ENCODE data around the gene TRIM50. TPM values are rescaled to one million over a fixed set of nuclear protein-coding genes. Genes with fewer than 3 reads are reported as not detected.
A peak's percentile ranks its signal among the peaks of the same experiment; 100 is the strongest.
"Not testable (repeated sequence)": the region's sequence is repeated elsewhere in the genome, so short reads cannot be mapped to it uniquely, and the experiment has no call there.

The TRIM50 gene
- total RNA-seq (2022), result not detected in 2 replicates
- percentile 7 among the genes with signal in this experiment for Bru-seq, nascent RNA
- percentile 3 among the genes with signal in this experiment for BruChase-seq, experiment 1, labeled RNA remaining after a 6-hour chase
- not detected for BruChase-seq, experiment 2, labeled RNA remaining after a 2-hour chase
- long read RNA-seq, result 0 reads

DNA sequence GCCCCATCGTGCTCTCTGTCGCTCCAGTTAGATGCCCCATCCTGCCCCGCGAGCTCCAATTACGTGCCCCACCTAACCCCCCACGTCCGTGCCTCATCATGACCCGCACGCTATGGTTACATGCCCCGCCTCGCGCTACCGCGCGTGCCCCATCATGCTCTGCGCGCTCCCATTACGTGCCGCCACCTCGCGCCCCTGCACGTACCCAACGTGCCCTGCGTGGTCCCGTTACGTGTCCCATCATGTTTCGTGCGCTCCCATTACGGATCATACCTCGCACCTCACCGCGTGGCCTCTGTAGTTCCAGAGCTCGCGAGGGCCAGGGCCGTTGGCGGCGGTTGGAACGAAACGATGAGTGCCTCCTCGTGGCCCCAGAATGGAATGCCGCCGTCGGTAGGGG is at the start of gene TRIM50, which contains the start of gene FKBP6:
TRIM50 (minus strand) TSS at position 161 of the 400 bp plus-strand sequence. CDS start 3,295 bp downstream, outside the sequence.
FKBP6 (plus strand) TSS at position 240 of the 400 bp plus-strand sequence. CDS start 268 bp downstream, outside the sequence.
- peaks cover 25% of the 10 kb centered on the region for H3K27me3 Mint-ChIP-seq (ENCODE audit: insufficient read depth, unreplicated experiment)
- BruUV-seq (replicated peaks); DNase-seq (ENCODE audit: unreplicated experiment); H3K4me3 Mint-ChIP-seq (ENCODE audit: unreplicated experiment); POLR2A ChIA-PET; H3K4me1 Mint-ChIP-seq (ENCODE audit: insufficient read depth, unreplicated experiment); CTCF ChIA-PET; intact Hi-C loops (cut with micrococcal nuclease); H3K36me3 Mint-ChIP-seq (ENCODE audit: insufficient read depth, unreplicated experiment); H3K9me3 Mint-ChIP-seq (ENCODE audit: unreplicated experiment): not testable (repeated sequence)
- peak within 1 kb of the TSS; percentile 79 for H3K27ac Mint-ChIP-seq (ENCODE audit: low read depth, unreplicated experiment)

DNA sequence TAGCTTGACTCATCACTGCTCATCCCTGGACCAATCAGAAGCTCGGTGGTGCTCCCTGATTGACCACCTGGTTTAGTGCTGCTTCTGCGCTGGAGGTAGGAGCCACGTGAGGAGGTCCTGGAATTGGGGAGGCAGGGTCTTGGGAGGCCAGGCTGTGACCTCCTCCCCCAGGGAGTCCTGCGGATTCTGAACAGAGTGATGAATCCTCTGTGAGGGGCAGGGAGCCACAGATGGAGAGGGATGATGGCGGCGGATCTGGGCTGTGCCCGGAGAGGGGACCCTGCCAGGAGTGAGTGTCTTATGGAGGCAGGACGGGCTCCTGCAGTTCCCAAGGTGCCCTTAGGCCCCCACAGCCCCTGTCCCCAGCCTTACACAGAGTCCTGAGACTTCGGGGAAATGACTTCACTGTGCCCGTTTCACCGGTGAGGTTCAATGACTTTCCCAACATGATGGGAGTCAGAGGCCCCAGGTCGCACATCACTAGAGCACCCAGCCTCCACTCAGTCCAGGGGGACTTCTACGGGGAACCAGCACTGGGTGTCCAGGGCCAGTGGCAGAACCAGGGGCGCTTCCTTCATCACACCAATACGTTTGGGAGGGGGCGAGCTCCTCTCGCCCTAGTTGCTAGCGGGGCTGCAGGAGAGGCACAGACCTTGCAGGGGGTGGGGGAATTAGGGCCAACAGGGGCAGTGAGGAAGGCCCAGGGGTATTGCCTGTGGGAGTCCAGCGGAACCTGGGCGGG is 49.0 kb upstream of the TRIM50 start:
- no TSS peak for BruUV-seq (replicated peaks)
- ChIA-PET CTCF (no interaction called here), POLR2A (no interaction called here)
- Mint-ChIP-seq H3K4me1 (ENCODE audit: insufficient read depth, unreplicated experiment) (no peaks in the 10 kb centered on the region), H3K36me3 (ENCODE audit: insufficient read depth, unreplicated experiment) (no peaks in the 10 kb centered on the region), H3K27ac (ENCODE audit: low read depth, unreplicated experiment) (no peak overlapping the region), H3K4me3 (ENCODE audit: unreplicated experiment) (no peak overlapping the region), H3K9me3 (ENCODE audit: unreplicated experiment) (no peaks in the 10 kb centered on the region), H3K27me3 (ENCODE audit: insufficient read depth, unreplicated experiment) (peaks cover 12% of the 10 kb centered on the region)
- no peak for DNase-seq (ENCODE audit: unreplicated experiment)
- intact Hi-C loops (cut with micrococcal nuclease), result no loop called here
- TF ChIP-seq, protein P1, sequence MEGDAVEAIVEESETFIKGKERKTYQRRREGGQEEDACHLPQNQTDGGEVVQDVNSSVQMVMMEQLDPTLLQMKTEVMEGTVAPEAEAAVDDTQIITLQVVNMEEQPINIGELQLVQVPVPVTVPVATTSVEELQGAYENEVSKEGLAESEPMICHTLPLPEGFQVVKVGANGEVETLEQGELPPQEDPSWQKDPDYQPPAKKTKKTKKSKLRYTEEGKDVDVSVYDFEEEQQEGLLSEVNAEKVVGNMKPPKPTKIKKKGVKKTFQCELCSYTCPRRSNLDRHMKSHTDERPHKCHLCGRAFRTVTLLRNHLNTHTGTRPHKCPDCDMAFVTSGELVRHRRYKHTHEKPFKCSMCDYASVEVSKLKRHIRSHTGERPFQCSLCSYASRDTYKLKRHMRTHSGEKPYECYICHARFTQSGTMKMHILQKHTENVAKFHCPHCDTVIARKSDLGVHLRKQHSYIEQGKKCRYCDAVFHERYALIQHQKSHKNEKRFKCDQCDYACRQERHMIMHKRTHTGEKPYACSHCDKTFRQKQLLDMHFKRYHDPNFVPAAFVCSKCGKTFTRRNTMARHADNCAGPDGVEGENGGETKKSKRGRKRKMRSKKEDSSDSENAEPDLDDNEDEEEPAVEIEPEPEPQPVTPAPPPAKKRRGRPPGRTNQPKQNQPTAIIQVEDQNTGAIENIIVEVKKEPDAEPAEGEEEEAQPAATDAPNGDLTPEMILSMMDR (IDR thresholded peaks at IDR 0.05; ENCODE audit: unreplicated experiment), result no peak

DNA sequence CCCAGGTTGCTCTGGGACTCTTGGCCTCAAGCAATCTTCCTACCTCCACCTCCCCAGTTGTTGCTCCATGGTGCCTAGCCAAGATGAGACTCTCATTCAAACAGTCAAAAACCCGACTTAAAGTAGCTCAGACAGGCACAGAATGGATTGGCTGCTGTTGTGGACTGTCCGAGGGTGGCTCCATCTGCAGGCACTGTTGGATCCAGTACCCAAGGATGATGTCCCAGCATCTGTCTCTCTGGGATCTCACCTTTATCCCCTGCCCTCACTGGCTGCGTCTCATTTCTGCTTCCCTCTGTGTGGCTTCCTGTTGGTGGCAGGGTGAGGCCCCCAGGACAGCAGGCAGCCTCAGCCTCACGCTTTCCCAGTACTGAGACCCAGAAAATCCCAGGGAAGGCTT is 48.4 kb upstream of the TRIM50 start:
- H3K36me3 Mint-ChIP-seq (ENCODE audit: insufficient read depth, unreplicated experiment); H3K4me1 Mint-ChIP-seq (ENCODE audit: insufficient read depth, unreplicated experiment); H3K27ac Mint-ChIP-seq (ENCODE audit: low read depth, unreplicated experiment); H3K9me3 Mint-ChIP-seq (ENCODE audit: unreplicated experiment); DNase-seq (ENCODE audit: unreplicated experiment); H3K4me3 Mint-ChIP-seq (ENCODE audit: unreplicated experiment); BruUV-seq (replicated peaks); POLR2A ChIA-PET; intact Hi-C loops (cut with micrococcal nuclease); H3K27me3 Mint-ChIP-seq (ENCODE audit: insufficient read depth, unreplicated experiment): not testable (repeated sequence)
- CTCF ChIA-PET, result interaction anchor here (0.5 kb wide), 1 partner anchor 160 kb away, joined by 7 read pairs; no protein-coding TSS in a partner anchor

DNA sequence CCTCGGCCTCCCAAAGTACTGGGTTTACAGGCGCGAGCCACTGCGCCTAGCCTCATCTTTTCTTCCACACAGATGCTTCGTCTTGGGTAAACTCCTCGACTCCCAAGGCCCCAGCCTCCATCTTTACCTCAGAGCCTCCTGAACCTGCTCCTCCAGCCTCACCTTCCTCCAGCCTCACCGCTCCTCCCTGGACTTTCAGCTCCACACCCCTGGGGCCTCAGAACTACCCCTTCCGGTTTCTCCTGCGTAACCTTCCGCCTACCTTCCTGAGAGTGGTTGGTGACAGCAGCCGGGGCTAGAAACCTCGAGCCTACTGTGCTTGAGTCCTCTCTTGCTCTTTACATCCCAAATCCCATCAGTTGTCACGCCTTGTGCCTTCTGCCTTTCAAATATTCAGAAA is 45.9 kb upstream of the TRIM50 start:
- intact Hi-C loops (cut with micrococcal nuclease), result no loop called here
- H3K4me3 Mint-ChIP-seq (ENCODE audit: unreplicated experiment), result no peak overlapping the region
- TF ChIP-seq, protein P1 (IDR thresholded peaks at IDR 0.05; ENCODE audit: unreplicated experiment), result no peak
- no peaks in the 10 kb centered on the region for H3K36me3 Mint-ChIP-seq (ENCODE audit: insufficient read depth, unreplicated experiment)
- H3K27ac Mint-ChIP-seq (ENCODE audit: low read depth, unreplicated experiment), result no peak overlapping the region
- H3K9me3 Mint-ChIP-seq (ENCODE audit: unreplicated experiment), result no peaks in the 10 kb centered on the region
- no peaks in the 10 kb centered on the region for H3K27me3 Mint-ChIP-seq (ENCODE audit: insufficient read depth, unreplicated experiment)
- POLR2A ChIA-PET, result no interaction called here
- DNase-seq (ENCODE audit: unreplicated experiment), result no peak
- no TSS peak for BruUV-seq (replicated peaks)
- CTCF ChIA-PET, result no interaction called here
- no peaks in the 10 kb centered on the region for H3K4me1 Mint-ChIP-seq (ENCODE audit: insufficient read depth, unreplicated experiment)

DNA sequence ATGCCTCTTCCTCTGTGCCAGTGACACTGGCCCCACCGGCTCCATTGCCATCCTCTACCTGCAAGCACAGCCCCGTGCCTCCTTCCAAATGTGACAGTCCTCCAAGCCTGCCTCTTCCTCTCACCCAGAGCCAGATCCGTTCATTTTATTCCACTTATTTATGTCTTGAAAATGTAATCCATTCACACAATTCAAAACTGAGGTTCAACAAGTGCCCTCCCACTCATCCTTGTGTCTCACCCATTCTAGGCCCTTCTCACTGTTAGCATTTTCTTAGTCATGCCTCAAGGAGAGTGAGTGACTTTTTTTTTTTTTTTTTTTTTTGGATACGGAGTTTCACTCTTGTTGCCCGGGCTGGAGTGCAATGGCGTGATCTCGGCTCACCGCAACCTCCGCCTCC is 41.7 kb upstream of the TRIM50 start:
- no peak overlapping the region for H3K27ac Mint-ChIP-seq (ENCODE audit: low read depth, unreplicated experiment)
- H3K9me3 Mint-ChIP-seq (ENCODE audit: unreplicated experiment), result no peaks in the 10 kb centered on the region
- no peaks in the 10 kb centered on the region for H3K27me3 Mint-ChIP-seq (ENCODE audit: insufficient read depth, unreplicated experiment)
- BruUV-seq (replicated peaks), result no TSS peak
- H3K4me3 Mint-ChIP-seq (ENCODE audit: unreplicated experiment), result no peak overlapping the region
- H3K4me1 Mint-ChIP-seq (ENCODE audit: insufficient read depth, unreplicated experiment), result no peaks in the 10 kb centered on the region
- intact Hi-C loops (cut with micrococcal nuclease), result no loop called here
- CTCF ChIA-PET, result no interaction called here
- DNase-seq (ENCODE audit: unreplicated experiment), result no peak
- POLR2A ChIA-PET, result no interaction called here
- TF ChIP-seq, protein P1 (IDR thresholded peaks at IDR 0.05; ENCODE audit: unreplicated experiment), result no peak
- H3K36me3 Mint-ChIP-seq (ENCODE audit: insufficient read depth, unreplicated experiment), result no peaks in the 10 kb centered on the region
